ENCODE measurements around the gene C5AR1.
"Not testable (repeated sequence)": the region's sequence is repeated elsewhere in the genome, so short reads cannot be mapped to it uniquely, and the experiment has no call there.

The C5AR1 gene

DNA sequence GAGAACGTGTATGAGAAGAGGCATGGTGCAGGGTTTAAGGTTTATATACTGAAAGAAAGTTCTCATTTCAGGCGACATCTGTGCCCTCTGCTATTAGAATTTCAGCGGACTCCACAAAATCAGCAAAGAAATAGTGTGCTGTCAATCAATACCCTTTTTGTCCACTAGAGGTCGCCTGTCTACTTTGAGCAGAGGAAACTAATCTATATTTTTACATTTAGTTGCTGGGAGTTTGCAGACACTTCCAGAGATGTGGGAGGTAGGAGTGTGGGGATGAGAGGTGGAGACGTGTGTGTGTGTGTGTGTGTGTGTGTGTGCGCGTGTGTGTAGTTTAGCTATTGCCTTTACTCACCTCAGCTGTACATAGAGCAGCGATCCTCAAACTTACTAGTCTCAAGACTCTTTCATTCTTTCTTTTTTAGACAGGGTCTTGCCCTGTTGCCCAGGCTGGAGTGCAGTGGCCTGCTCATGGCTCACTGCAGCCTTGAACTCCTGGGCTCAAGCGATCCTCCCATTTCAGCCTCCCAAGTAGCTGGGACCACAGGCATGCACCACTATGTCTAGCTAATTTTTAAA is 25.2 kb upstream of the C5AR1 start:
- peak; percentile 49 for DNase-seq (ENCODE audit: low spot score)

DNA sequence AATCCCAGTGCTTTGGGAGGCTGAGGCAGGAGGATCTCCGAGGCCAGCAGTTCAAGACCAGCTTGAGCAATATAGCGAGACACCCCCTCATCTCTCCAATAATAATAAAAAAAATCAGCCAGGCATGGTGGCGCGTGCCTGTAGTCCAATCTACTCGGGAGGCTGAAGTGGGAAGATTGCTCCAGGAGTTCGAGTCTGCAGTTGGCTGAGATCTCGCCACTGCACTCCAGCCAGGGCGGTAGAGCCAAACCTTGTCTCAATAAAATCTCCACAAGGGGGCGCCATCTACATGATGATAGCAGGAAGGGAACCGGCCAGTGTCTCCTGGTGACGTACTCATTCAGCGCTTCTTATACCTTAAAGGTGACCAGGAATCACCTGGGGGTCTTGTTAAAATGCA is 13.6 kb upstream of the C5AR1 start:
- peak; percentile 67 for DNase-seq (ENCODE audit: low spot score)

DNA sequence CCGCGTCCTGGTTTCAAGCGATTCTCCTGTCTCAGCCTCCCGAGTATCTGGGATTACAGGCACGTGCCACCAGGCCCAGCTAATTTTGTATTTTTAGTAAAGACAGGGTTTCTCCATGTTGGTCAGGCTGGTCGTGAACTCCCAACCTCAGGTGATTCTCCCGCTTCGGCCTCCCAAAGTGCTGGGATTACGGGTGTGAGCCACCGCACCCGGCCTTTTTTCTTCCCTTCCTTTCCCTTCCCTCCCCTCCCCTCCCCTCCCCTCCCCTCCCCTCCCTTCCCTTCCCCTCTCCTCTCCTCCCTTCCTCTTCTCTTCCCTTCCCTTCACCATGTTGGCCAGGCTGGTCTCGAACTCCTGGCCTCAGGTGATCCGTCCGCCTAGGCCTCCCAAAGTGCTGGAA is 8.8 kb upstream of the C5AR1 start:
- not testable (repeated sequence) for DNase-seq (ENCODE audit: low spot score)

DNA sequence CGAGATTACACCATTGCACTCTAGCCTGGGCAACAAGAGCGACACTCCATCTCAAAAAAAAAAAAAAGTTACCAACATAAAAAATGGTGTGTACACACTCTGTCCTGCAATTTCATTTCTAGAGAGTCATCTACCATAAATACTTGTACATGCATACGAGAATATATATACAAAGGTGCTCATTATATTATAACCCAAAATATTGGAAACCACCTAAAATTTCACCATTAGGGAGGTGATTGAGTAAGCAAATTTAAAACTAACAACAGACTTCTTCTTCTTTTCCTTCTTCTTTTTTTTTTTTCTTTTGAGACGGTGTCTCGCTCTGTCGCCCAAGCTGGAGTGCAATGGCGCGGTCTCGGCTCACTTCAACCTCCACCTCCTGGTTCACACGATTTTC is 7.4 kb upstream of the C5AR1 start:
- no peak for DNase-seq (ENCODE audit: low spot score)

DNA sequence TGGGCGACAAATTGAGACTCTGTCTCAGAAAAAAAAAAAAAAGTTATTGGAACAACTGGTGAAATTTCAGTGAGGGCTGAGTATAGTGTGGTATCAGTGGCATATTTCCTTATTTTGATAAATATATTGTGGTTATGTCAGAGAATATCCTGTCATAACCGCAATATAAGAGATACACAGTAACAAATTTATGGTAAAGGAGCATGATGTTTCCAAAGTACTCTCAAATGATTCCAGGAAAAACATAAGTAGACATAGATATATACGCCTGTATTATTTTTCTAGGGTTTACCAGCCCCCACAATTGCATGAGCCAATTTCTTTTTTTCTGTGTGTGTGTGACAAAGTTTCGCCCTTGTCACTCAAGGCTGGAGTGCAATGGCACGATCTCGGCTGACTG is 5.7 kb upstream of the C5AR1 start:
- no peak for DNase-seq (ENCODE audit: low spot score)

DNA sequence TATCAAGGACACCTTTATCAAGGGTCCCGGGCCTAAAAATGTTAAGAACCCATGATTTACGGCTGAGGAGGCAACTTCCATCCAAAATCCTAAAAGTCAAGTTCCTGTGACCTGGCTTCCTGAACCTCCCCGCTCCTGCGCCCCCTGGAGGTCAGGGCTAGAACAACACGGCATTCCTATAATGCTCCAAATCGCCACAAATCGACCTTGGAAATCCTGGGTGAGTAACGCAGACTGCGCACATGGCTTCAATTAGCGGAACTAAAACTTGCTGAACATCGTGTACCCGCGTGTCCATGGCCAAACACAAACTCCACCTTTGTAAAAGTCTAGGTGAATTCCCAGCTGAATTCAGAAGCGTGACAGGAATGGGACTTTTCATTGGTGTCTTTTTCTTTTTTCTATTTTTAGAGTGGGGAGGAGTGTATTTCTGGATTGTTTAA is 4.3 kb upstream of the C5AR1 start:
- peak; percentile 72 for DNase-seq (ENCODE audit: low spot score)

DNA sequence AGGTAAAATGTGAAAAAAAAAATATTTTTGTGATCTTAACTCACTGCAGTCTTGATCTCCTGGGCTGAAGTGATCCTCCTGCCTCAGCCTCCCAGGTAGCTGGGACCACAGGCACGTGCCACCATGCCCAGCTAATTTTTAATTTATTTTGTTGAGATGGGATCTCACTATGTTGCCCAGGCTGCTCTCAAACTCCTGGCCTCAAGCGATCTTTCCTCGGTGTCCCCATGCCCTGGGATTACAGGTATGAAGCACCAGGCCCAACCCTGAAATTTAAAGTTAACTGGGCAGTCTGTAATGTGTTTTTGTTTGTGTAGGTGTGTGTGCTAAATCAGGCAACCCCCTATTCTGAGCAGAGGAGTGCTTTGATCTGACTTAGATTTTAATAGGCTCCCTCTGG is 3.4 kb upstream of the C5AR1 start:
- DNase-seq (ENCODE audit: low spot score), result no peak

DNA sequence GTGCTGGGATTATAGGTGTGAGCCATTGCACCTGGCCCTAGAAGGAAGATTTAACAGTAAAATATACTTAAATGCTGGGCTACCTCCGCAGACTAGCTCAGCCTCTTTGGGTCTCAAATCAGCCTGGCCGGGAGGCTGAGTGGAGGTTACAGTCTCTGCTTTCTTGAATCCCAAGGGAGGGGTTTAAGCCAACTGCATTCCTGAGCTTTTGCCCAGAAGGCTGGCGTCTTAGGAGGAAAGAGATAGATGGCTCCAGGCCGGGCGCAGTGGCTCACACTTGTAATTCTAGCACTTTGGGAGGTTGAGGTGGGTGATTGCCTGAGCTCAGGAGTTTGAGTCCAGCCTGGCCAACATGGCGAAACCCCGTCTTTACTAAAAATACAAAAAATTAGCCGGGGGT is 623 bp upstream of the C5AR1 start:
- DNase-seq (ENCODE audit: low spot score), result no peak

DNA sequence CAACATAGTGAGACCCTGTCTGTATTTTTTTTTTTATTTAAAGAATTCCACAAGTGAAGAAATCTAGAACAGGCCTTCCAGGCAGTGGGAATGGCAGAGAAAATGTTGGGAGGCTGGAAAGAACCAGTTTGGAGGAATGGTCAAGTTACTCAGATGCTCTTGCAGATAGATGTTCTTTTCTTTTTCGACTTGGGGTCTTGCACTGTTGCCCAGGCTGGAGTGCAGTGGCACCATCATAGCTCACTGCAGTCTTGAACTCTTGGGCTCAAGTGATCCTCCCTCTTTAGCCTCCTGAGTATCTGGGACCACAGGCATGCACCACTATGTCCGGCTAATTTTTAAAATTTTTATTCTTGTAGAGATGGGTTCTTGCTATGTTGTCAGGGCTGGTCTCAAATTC is 662 bp downstream of the C5AR1 start:
- DNase-seq (ENCODE audit: low spot score), result no peak

DNA sequence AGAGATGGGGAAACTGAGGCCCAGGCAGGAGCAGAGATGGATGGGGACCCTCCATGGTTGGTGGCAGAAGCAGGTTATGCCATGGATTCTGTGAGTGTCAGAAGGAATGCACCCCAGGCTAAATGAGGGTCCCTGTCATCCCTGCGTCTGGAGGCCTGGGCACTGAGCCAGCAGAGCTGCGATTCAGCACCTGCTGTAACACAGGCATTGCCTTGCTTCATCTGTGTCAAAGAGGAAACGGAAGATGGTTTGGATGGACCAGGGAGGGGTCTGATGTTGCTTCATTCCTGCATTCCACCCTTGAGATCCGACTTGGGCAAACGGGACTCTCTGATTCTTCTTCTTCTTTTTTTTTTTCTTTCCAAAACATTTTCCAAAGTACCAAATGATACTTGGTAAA is 1.2 kb downstream of the C5AR1 start:
- DNase-seq (ENCODE audit: low spot score), result no peak

DNA sequence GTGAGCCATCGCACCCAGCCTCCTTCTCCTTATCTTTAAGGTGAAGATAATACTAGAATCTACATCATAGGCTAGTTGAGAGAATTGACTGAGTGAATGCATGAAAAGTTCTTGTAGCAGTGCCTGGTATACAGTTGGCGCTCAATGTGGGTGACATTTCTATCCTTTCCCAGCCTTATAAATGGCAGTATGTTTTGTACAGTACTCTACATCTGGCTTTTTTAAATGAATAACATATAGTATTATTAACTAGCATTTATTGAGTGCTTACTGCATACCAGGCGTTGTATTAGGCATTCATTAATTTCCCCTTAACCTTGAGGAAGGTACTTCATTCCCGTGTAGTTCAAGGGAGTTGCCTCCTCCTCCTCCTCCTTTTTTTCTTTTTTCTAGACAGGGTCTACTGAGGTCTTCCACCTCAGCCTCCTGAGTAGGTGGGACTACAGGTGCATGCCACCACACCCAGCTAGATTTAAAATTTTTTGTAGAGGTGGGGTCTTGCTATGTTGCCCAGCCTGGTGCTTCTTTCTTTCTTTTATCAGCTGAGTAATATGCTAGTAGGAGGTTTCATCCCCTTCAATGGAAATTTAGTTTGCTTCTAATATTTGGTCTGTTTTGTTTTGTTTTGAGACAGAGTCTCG is 2.8 kb downstream of the C5AR1 start:
- DNase-seq (ENCODE audit: low spot score), result no peak

DNA sequence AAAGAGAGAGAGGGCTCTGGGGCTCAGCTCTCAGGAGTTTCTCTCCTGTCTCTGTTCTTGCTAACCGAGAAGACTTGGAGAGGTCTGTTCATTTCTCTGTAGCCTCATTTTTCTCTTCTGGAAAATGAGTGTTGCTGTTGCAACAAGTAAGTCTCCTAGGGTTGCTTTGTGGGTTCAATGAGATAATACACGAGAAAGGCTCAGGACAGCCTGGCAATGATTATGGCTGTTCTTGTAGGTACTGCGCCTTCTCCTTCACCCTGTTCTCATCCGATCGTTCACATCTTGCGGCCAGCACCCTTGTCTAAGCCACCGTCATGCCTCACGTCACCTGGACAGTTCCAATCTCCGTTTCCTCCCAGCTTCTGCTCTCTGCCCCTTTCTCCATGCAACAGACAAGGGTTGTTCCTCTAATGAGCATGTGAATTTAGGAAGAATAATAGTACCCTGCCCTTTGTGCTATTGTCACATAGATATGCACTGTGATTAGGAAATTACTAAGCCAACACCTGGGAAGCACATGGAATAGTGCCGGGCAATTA is 4.2 kb downstream of the C5AR1 start:
- no peak for DNase-seq (ENCODE audit: low spot score)

DNA sequence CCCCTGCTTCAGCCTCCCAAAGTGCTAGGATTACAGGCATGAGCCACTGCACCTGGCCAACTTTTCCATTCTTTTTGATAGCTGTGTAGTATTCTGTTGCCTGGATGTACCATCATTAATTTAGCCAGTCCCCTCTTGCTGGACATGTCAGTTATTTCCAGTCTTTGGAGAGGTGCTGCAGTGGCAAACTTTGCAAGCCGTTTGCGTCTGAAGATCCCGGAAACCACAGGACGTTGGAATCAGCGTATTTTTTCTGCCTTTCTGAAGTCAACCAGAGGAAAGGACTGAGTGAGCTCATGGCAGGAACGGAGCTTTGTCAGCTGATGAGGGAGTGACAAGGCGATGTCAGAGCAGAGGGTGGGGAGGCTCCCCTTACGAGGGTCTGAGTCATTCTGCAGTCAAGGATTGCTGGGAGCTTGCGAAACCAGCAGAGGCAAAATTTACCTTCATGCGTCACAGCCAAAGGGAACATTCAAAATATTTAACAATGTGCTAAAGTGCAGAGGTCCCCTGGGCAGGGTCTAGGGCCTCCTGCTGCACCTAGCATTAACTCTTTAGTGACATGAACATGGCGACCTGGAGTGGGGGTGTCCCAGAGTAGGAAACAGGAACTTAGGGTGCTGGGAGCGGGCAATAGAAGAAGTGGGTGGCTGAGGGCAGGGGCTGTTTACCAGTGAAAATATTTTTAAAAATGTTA is 5.6 kb downstream of the C5AR1 start:
- DNase-seq (ENCODE audit: low spot score), result peak; percentile 73

DNA sequence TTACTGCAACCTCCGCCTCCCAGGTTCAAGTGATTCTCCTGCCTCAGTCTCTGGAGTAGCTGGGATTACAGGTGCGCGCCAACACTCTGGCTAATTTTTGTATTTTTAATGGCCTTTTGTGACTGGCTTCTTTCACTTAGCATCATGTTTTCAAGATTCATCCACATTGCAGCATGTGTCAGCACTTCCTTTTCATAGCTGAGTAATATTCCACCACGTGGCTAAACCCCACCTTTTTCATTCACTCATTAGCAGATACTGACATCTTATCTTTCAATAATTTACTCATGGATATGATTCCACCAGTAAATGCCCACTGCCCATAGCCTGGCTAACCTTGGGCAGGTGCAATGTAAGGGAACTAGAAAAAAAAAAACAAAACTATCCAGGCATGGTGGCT is 6.9 kb downstream of the C5AR1 start:
- no peak for DNase-seq (ENCODE audit: low spot score)

DNA sequence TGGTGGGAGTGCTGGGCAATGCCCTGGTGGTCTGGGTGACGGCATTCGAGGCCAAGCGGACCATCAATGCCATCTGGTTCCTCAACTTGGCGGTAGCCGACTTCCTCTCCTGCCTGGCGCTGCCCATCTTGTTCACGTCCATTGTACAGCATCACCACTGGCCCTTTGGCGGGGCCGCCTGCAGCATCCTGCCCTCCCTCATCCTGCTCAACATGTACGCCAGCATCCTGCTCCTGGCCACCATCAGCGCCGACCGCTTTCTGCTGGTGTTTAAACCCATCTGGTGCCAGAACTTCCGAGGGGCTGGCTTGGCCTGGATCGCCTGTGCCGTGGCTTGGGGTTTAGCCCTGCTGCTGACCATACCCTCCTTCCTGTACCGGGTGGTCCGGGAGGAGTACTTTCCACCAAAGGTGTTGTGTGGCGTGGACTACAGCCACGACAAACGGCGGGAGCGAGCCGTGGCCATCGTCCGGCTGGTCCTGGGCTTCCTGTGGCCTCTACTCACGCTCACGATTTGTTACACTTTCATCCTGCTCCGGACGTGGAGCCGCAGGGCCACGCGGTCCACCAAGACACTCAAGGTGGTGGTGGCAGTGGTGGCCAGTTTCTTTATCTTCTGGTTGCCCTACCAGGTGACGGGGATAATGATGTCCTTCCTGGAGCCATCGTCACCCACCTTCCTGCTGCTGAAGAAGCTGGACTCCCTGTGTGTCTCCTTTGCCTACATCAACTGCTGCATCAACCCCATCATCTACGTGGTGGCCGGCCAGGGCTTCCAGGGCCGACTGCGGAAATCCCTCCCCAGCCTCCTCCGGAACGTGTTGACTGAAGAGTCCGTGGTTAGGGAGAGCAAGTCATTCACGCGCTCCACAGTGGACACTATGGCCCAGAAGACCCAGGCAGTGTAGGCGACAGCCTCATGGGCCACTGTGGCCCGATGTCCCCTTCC is 10.5 kb downstream of the C5AR1 start:
- DNase-seq (ENCODE audit: low spot score), result no peak

DNA sequence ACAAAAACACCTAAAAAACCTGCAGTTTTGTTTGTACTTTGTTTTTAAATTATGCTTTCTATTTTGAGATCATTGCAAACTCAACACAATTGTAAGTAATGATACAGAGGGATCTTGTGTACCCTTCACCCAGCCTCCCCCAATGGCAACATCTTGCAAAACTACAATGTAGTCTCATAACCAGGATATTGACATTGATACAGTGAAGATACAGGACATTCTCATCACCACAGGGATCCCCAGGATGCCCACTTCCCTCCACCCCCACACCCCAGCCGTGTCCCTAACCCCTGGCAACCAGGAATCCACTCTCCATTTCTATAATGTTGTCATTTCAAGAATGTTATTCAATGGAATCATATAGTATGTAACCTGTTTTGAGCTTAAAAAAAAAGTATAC is 12.0 kb downstream of the C5AR1 start:
- DNase-seq (ENCODE audit: low spot score), result no peak

DNA sequence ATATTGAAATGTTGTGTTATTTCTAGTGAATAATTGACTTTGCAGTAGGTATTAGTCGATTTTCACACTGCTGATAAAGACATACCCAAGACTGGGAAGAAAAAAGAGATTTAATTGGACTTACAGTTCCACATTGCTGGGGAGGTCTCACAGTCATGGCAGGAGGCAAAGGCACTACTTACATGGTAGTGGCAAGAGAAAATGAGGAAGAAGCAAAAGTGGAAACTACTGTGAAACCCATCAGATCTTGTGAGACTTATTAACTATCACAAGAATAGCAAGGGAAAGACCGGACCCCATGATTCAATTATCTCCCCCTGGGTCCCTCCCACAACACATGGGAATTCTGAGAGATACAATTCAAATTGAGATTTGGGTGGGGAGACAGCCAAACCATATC is 12.4 kb downstream of the C5AR1 start:
- no peak for DNase-seq (ENCODE audit: low spot score)

DNA sequence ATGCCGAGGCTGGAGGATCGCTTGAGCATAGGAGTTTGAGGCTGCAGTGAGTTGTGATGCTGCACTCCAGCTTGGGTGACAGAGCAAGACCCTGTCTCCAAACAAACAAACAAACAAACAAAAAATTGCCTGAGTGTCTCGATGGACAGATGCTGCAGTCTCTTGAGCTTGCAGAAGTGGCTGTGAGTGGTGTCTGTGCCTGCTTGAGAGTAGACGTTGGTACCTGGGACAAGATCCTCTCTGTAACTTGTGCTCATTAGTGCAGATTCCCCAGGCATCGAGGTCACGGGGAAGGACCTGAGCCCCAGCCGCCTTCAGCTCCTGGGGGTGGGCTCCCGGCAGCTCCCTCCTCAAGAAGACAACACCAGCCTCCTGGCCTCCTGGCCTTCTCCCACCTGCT is 13.7 kb downstream of the C5AR1 start:
- DNase-seq (ENCODE audit: low spot score), result no peak

DNA sequence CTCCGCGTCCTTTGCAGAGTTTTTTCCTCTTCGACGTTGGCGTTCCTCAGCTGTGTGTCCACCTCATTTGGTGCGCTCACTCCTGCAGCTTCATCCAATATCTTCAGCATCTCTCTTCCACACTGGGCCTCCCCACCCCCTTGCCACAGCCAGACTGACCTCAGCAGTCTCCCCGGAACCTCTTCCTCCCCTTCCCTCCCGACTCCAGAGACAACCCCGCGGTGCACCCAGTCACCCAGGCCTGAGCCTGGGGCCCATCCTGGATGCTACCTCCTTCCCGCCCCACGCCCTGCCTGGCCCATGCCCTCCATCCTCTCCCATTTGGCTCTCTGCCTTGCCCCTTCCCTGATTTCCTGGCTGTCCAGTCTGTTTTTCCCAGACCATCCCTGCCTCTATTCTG is 14.2 kb downstream of the C5AR1 start:
- DNase-seq (ENCODE audit: low spot score), result no peak

DNA sequence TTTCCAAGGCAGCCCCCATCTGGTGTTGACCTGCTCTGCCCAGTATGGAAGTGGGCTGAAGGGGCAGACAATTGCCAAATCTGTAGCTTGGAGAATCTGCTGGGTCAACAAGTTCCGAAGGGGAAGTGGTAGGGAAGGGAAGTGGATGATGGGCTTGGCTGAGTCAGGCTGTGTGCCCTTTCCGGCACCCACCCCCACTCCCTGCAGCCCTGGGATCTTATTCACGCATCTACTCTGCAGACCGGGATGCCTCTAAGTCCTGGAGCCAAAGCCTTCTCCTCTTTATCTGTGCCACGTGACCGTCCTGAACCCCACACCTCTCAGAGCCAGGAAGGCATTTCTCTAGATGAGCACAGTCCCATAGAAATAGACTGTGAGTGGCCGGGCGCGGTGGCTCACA is 14.8 kb downstream of the C5AR1 start:
- DNase-seq (ENCODE audit: low spot score), result no peak

DNA sequence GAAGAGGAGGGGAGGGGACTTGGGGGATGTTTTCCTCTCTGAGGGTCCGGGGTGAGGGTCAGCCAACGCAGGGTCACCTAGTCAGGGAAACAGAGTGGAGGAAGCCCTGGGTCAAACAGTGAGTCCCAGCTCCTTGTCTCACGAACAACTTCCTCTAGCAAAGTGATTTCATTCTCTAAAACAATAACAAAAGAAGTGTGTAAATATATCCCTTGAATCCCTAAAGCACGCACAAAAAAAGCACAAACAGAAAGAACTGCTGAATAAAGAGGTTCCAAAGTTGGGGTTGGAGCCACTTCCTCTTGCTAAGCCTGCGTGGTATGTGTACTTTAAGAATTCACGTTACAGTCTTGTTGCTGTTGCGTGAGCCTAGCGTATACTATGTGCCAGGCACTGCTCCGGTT is 20.8 kb downstream of the C5AR1 start:
- no peak for DNase-seq (ENCODE audit: low spot score)

DNA sequence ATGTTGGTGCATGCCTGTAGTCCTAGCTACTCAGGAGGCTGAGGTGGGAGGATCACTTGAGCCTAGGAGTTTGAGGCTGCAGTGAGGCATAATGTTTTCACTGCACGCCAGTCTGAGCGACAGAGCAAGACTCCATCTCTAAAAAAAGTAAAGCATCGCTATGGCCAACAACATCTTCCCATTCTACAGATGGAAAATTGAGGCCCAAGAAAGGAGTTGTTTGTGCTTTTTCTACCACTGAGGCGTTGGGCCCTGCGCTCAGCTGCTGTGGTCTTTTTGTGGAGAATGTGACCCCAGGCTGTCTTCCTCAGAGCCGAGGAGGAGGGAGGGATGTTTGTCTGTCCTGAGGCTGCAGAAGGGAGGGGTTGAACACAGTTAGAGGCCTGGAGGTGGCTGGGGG is 21.8 kb downstream of the C5AR1 start:
- no peak for DNase-seq (ENCODE audit: low spot score)
